ENCODE data around the gene ATXN3L.

DNA sequence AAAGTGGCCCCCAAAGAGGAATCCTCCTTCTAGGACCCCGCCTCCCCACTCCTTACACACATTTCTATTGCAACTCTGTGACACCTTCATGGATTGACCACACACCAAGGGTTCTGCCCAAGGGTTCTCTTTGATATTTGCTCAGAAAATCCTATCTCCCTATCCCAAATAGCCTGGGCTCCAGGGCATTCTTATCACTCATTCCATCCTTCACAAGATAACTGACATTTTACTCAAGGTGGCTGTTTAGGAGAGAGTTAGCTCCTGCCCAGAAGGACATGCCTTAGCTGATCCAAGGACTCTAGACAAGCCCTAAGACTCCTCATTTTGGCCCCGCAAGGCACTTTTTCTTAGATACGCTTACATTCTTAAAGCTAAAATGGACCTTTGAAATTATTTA lies 47.4 kb downstream of the ATXN3L start:
- TF ChIP-seq, protein P1, sequence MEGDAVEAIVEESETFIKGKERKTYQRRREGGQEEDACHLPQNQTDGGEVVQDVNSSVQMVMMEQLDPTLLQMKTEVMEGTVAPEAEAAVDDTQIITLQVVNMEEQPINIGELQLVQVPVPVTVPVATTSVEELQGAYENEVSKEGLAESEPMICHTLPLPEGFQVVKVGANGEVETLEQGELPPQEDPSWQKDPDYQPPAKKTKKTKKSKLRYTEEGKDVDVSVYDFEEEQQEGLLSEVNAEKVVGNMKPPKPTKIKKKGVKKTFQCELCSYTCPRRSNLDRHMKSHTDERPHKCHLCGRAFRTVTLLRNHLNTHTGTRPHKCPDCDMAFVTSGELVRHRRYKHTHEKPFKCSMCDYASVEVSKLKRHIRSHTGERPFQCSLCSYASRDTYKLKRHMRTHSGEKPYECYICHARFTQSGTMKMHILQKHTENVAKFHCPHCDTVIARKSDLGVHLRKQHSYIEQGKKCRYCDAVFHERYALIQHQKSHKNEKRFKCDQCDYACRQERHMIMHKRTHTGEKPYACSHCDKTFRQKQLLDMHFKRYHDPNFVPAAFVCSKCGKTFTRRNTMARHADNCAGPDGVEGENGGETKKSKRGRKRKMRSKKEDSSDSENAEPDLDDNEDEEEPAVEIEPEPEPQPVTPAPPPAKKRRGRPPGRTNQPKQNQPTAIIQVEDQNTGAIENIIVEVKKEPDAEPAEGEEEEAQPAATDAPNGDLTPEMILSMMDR (tag by site-specific recombination; IDR thresholded peaks at IDR 0.05), result no peak
- no peak for TF ChIP-seq ZNF404 (tag by site-specific recombination; IDR thresholded peaks at IDR 0.05)
- no peak for TF ChIP-seq ZNF626 (tag by site-specific recombination; IDR thresholded peaks at IDR 0.05)
- TF ChIP-seq ZNF529 (tag by site-specific recombination; IDR thresholded peaks at IDR 0.05; ENCODE audit: insufficient replicate concordance), result no peak
- no peak for TF ChIP-seq ZNF114 (tag by site-specific recombination; IDR thresholded peaks at IDR 0.05)
- TF ChIP-seq, protein P2, sequence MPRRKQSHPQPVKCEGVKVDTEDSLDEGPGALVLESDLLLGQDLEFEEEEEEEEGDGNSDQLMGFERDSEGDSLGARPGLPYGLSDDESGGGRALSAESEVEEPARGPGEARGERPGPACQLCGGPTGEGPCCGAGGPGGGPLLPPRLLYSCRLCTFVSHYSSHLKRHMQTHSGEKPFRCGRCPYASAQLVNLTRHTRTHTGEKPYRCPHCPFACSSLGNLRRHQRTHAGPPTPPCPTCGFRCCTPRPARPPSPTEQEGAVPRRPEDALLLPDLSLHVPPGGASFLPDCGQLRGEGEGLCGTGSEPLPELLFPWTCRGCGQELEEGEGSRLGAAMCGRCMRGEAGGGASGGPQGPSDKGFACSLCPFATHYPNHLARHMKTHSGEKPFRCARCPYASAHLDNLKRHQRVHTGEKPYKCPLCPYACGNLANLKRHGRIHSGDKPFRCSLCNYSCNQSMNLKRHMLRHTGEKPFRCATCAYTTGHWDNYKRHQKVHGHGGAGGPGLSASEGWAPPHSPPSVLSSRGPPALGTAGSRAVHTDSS (tag by site-specific recombination; IDR thresholded peaks at IDR 0.05), result no peak
- TF ChIP-seq KLF1 (tag by site-specific recombination; IDR thresholded peaks at IDR 0.05), result no peak
- TF ChIP-seq ZNF549 (tag by site-specific recombination; IDR thresholded peaks at IDR 0.05), result no peak
- TF ChIP-seq, protein P3, sequence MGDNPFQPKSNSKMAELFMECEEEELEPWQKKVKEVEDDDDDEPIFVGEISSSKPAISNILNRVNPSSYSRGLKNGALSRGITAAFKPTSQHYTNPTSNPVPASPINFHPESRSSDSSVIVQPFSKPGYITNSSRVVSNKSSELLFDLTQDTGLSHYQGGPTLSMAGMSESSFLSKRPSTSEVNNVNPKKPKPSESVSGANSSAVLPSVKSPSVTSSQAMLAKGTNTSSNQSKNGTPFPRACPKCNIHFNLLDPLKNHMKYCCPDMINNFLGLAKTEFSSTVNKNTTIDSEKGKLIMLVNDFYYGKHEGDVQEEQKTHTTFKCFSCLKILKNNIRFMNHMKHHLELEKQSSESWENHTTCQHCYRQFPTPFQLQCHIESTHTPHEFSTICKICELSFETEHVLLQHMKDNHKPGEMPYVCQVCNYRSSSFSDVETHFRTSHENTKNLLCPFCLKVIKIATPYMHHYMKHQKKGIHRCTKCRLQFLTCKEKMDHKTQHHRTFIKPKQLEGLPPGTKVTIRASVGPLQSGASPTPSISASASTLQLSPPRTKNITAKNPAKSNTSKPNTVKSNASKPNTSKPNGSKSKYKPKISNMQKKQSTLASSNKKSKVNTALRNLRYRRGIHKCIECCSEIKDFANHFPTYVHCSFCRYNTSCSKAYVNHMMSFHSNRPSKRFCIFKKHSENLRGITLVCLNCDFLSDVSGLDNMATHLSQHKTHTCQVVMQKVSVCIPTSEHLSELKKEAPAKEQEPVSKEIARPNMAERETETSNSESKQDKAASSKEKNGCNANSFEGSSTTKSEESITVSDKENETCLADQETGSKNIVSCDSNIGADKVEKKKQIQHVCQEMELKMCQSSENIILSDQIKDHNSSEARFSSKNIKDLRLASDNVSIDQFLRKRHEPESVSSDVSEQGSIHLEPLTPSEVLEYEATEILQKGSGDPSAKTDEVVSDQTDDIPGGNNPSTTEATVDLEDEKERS (tag by site-specific recombination; IDR thresholded peaks at IDR 0.05), result no peak
- TF ChIP-seq, protein P4, sequence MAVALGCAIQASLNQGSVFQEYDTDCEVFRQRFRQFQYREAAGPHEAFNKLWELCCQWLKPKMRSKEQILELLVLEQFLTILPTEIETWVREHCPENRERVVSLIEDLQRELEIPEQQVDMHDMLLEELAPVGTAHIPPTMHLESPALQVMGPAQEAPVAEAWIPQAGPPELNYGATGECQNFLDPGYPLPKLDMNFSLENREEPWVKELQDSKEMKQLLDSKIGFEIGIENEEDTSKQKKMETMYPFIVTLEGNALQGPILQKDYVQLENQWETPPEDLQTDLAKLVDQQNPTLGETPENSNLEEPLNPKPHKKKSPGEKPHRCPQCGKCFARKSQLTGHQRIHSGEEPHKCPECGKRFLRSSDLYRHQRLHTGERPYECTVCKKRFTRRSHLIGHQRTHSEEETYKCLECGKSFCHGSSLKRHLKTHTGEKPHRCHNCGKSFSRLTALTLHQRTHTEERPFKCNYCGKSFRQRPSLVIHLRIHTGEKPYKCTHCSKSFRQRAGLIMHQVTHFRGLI (tag by site-specific recombination; IDR thresholded peaks at IDR 0.05), result no peak
- TF ChIP-seq, protein P5, sequence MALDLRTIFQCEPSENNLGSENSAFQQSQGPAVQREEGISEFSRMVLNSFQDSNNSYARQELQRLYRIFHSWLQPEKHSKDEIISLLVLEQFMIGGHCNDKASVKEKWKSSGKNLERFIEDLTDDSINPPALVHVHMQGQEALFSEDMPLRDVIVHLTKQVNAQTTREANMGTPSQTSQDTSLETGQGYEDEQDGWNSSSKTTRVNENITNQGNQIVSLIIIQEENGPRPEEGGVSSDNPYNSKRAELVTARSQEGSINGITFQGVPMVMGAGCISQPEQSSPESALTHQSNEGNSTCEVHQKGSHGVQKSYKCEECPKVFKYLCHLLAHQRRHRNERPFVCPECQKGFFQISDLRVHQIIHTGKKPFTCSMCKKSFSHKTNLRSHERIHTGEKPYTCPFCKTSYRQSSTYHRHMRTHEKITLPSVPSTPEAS (tag by site-specific recombination; IDR thresholded peaks at IDR 0.05), result no peak
- TF ChIP-seq, protein P6, sequence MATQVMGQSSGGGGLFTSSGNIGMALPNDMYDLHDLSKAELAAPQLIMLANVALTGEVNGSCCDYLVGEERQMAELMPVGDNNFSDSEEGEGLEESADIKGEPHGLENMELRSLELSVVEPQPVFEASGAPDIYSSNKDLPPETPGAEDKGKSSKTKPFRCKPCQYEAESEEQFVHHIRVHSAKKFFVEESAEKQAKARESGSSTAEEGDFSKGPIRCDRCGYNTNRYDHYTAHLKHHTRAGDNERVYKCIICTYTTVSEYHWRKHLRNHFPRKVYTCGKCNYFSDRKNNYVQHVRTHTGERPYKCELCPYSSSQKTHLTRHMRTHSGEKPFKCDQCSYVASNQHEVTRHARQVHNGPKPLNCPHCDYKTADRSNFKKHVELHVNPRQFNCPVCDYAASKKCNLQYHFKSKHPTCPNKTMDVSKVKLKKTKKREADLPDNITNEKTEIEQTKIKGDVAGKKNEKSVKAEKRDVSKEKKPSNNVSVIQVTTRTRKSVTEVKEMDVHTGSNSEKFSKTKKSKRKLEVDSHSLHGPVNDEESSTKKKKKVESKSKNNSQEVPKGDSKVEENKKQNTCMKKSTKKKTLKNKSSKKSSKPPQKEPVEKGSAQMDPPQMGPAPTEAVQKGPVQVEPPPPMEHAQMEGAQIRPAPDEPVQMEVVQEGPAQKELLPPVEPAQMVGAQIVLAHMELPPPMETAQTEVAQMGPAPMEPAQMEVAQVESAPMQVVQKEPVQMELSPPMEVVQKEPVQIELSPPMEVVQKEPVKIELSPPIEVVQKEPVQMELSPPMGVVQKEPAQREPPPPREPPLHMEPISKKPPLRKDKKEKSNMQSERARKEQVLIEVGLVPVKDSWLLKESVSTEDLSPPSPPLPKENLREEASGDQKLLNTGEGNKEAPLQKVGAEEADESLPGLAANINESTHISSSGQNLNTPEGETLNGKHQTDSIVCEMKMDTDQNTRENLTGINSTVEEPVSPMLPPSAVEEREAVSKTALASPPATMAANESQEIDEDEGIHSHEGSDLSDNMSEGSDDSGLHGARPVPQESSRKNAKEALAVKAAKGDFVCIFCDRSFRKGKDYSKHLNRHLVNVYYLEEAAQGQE (tag by site-specific recombination; IDR thresholded peaks at IDR 0.05), result no peak
- TF ChIP-seq KLF9 (tag by site-specific recombination; IDR thresholded peaks at IDR 0.05; ENCODE audit: low read depth), result no peak
- TF ChIP-seq ZNF274 (IDR thresholded peaks at IDR 0.05; ENCODE audit: low read length), result no peak
- no peak for TF ChIP-seq ZNF274 (tag by site-specific recombination; IDR thresholded peaks at IDR 0.05; ENCODE audit: borderline replicate concordance)

Data from HEK293 (cell line).